ENCODE data around the gene IRS1. TPM values are rescaled to one million over a fixed set of nuclear protein-coding genes. Genes with fewer than 3 reads are reported as not detected.

Gene IRS1
- total RNA-seq, 8 experiments from 2014 or later = 7.1 to 47.0 (median 8.7) TPM

DNA sequence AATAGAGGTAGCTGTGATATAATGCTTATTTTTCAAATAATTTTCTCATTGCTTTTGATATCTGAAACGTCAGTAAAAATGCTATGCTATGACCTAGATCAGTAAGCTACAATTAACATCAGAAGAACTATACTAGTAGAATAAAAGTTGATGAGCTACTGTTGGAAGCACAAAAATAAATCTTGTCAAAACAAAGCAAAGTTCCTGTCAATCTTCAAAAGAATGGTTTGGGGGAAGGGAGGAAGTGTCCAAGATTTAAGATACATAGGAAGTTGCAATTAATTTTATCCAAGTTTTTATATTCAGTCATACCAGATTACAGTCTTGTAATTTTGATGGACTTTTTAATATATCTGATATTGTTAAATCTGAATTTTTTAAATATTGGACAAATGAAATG lies 19.2 kb downstream of the IRS1 start:
- 78 to 100% (median 92%) methylated on average over 1 of the region's 1 CpG; no CpG with 5 or more reads in 1 of the 10 experiments for WGBS, 10 experiments
- in situ Hi-C loops (cut with MboI; ENCODE audit: low pct_unique_long_range_greater_than_20kb in 2 of 9, low sequenced_read_pairs in 9 of 9, unreplicated experiment in 9 of 9) = loop anchor here in 3 of 9 experiments (25.0 kb wide), 4 partner anchors 368 to 893 kb away; no protein-coding TSS in a partner anchor
- ATAC-seq (replicated peaks in 6 of 8) = no peak
- no peak overlapping the region for H3K4me3 ChIP-seq
- H3K4me1 ChIP-seq (replicated peaks in 1 of 2) = peaks cover 12 to 15% of the 10 kb centered on the region in 2 donors
- H3K27ac ChIP-seq = no peak overlapping the region

- no peak overlapping the region for H3K27ac ChIP-seq
- ATAC-seq (replicated peaks in 6 of 8) = no peak
- no peak overlapping the region for H3K4me3 ChIP-seq
- H3K4me1 ChIP-seq (replicated peaks in 1 of 2) = peaks cover 16 to 27% of the 10 kb centered on the region in 2 donors
- in situ Hi-C loops (cut with MboI; ENCODE audit: low pct_unique_long_range_greater_than_20kb in 2 of 9, low sequenced_read_pairs in 9 of 9, unreplicated experiment in 9 of 9) = loop anchor here in 3 of 9 experiments (25.0 kb wide), 4 partner anchors 365 to 890 kb away; no protein-coding TSS in a partner anchor
- WGBS, 10 experiments = 20 to 92% (median 72%) methylated on average over 1 to 4 of the region's 4 CpGs; no CpG with 5 or more reads in 1 of the 10 experiments
Measured at GRCh38 chr2:226777611-226778010, 22.0 kb downstream of the IRS1 start.

GRCh38 chr2:226776104-226776503 lies 23.5 kb downstream of the IRS1 start:
- Histone ChIP-seq H3K4me3 (no peak overlapping the region), H3K4me1 (replicated peaks in 1 of 2) (peaks cover 9 to 17% of the 10 kb centered on the region in 2 donors), H3K27ac (no peak overlapping the region)
- no peak for ATAC-seq (replicated peaks in 6 of 8)
- in situ Hi-C loops (cut with MboI; ENCODE audit: low pct_unique_long_range_greater_than_20kb in 2 of 9, low sequenced_read_pairs in 9 of 9, unreplicated experiment in 9 of 9) = loop anchor here in 3 of 9 experiments (25.0 kb wide), 4 partner anchors 364 to 889 kb away; no protein-coding TSS in a partner anchor
- WGBS, 10 experiments = 85 to 100% (median 98%) methylated on average over 1 to 4 of the region's 4 CpGs; no CpG with 5 or more reads in 1 of the 10 experiments

- in situ Hi-C loops (cut with MboI; ENCODE audit: low pct_unique_long_range_greater_than_20kb in 2 of 9, low sequenced_read_pairs in 9 of 9, unreplicated experiment in 9 of 9) = loop anchor here in 3 of 9 experiments (25.0 kb wide), 4 partner anchors 363 to 888 kb away; no protein-coding TSS in a partner anchor
- no peak for ATAC-seq (replicated peaks in 6 of 8)
- no peak overlapping the region for H3K27ac ChIP-seq
- H3K4me3 ChIP-seq = no peak overlapping the region
- peaks cover 8 to 13% of the 10 kb centered on the region in 2 donors for H3K4me1 ChIP-seq (replicated peaks in 1 of 2)
- WGBS, 10 experiments = 92 to 100% (median 98%) methylated on average over 1 to 3 of the region's 3 CpGs; no CpG with 5 or more reads in 2 of the 10 experiments
Measured at GRCh38 chr2:226775032-226775509, 24.5 kb downstream of the IRS1 start.

- peaks cover 8 to 13% of the 10 kb centered on the region in 2 donors for H3K4me1 ChIP-seq (replicated peaks in 1 of 2)
- peak in 1 of 8 experiments; percentile 24 for ATAC-seq (replicated peaks in 6 of 8)
- no peak overlapping the region for H3K4me3 ChIP-seq
- no peak overlapping the region for H3K27ac ChIP-seq
- 33 to 100% (median 68%) methylated on average over 1 to 2 of the region's 2 CpGs; no CpG with 5 or more reads in 1 of the 10 experiments for WGBS, 10 experiments
- in situ Hi-C loops (cut with MboI; ENCODE audit: low pct_unique_long_range_greater_than_20kb in 2 of 9, low sequenced_read_pairs in 9 of 9, unreplicated experiment in 9 of 9) = no loop called here
Measured at GRCh38 chr2:226773291-226773690, 26.3 kb downstream of the IRS1 start.

DNA sequence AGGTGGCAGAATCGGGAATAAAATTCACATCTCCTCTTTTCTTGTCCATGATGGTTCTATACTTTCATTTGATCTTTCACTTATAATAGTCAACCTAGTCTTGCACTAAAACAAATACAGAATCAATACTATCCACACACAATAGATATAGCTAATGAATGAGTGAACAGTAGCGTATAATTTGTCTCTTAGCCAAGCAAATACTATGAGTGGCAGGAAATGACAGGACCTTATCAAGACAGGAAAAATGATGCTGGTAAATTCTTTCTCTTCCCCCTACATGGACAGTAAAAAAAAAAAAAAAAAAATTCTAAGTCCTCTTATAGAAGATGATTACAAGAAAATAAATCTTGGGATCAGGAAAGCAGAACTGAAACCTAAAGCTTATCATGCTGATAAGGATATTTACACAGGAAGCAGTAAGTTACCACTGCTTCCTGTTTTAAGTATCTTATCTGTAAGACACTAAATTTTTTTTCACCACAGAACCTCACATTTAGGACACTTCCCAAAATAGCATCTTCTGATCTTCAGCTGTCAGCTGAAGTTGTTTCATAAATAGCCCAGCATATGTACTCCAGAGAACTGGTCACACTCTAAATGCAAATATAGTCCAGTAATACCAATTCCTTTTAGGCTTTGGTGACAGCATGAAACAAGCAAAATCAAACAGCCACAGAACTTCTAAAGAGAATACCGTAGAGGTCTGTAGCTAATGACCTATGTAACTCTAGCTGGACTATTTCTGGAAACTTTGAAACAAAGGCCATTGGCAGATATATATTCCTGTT lies 27.0 kb downstream of the IRS1 start:
- no peak overlapping the region for H3K27ac ChIP-seq
- ATAC-seq (replicated peaks in 6 of 8) = peak in 4 of 8 experiments; percentile 39 to 97 (median 70)
- peaks cover 8 to 13% of the 10 kb centered on the region in 2 donors for H3K4me1 ChIP-seq (replicated peaks in 1 of 2)
- H3K4me3 ChIP-seq = no peak overlapping the region
- WGBS, 10 experiments = 36 to 86% (median 63%) methylated on average over 2 to 3 of the region's 3 CpGs; no CpG with 5 or more reads in 2 of the 10 experiments
- in situ Hi-C loops (cut with MboI; ENCODE audit: low pct_unique_long_range_greater_than_20kb in 2 of 9, low sequenced_read_pairs in 9 of 9, unreplicated experiment in 9 of 9) = no loop called here

DNA sequence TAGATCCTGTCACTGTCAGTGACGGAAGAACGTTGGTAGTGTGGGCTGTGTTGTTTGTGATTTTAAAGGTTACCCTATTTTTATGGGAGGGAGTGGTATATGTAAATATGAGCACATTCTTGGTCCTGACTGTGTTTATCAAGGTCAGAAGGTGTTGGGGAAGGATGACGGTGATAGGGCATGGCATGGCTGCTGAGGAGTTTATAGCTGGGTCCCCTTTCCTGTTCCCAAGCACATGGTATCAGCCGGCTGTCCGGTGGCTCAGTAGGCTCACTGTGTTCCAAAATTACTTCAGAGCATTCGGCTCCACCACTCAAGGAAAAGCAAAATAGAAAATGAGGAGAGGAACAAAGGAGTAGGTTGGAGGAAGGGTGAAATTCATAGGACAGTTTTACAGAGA lies 28.6 kb downstream of the IRS1 start:
- 75 to 100% (median 90%) methylated on average over 2 to 6 of the region's 6 CpGs; no CpG with 5 or more reads in 3 of the 10 experiments for WGBS, 10 experiments
- H3K4me3 ChIP-seq = no peak overlapping the region
- in situ Hi-C loops (cut with MboI; ENCODE audit: low pct_unique_long_range_greater_than_20kb in 2 of 9, low sequenced_read_pairs in 9 of 9, unreplicated experiment in 9 of 9) = no loop called here
- no peak overlapping the region for H3K27ac ChIP-seq
- H3K4me1 ChIP-seq (replicated peaks in 1 of 2) = peaks cover 8 to 13% of the 10 kb centered on the region in 2 donors
- no peak for ATAC-seq (replicated peaks in 6 of 8)

GRCh38 chr2:226767056-226767813 lies 32.4 kb downstream of the IRS1 start:
- in situ Hi-C loops (cut with MboI; ENCODE audit: low pct_unique_long_range_greater_than_20kb in 2 of 9, low sequenced_read_pairs in 9 of 9, unreplicated experiment in 9 of 9) = no loop called here
- H3K27ac ChIP-seq = no peak overlapping the region
- no peak for ATAC-seq (replicated peaks in 6 of 8)
- 80 to 100% (median 100%) methylated on average over 1 to 5 of the region's 5 CpGs for WGBS, 10 experiments
- peaks cover 0 to under 1% of the 10 kb centered on the region in 2 donors for H3K4me1 ChIP-seq (replicated peaks in 1 of 2)
- H3K4me3 ChIP-seq = no peak overlapping the region

GRCh38 chr2:226766352-226767055 lies 33.1 kb downstream of the IRS1 start:
- ATAC-seq (replicated peaks in 6 of 8) = no peak
- 36 to 100% (median 100%) methylated on average over 1 to 5 of the region's 5 CpGs for WGBS, 10 experiments
- H3K27ac ChIP-seq = no peak overlapping the region
- H3K4me1 ChIP-seq (replicated peaks in 1 of 2) = no peaks in the 10 kb centered on the region
- in situ Hi-C loops (cut with MboI; ENCODE audit: low pct_unique_long_range_greater_than_20kb in 2 of 9, low sequenced_read_pairs in 9 of 9, unreplicated experiment in 9 of 9) = no loop called here
- H3K4me3 ChIP-seq = no peak overlapping the region

DNA sequence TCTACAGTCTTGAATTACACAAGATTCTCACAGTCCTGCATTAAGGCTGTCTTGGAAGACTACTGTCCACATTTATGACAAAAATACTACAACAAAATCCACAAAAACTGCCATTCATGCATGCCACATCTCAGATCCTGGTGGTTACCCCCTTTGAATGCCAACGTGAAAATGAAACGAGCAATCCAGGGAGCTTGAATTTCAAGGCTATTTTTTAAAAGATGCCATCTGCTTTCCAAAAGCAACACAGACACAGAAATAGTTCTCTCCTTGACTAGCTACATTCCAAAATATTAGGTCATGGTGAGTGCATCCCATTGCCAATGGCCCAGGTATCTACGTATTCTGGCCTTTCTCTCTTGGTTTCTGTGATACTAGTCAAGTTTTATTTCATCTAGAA lies 36.3 kb downstream of the IRS1 start:
- H3K4me1 ChIP-seq (replicated peaks in 1 of 2) = peaks cover 0 to 2% of the 10 kb centered on the region in 2 donors
- no peak for ATAC-seq (replicated peaks in 6 of 8)
- no peak overlapping the region for H3K4me3 ChIP-seq
- H3K27ac ChIP-seq = no peak overlapping the region
- in situ Hi-C loops (cut with MboI; ENCODE audit: low pct_unique_long_range_greater_than_20kb in 2 of 9, low sequenced_read_pairs in 9 of 9, unreplicated experiment in 9 of 9) = no loop called here
- 61 to 100% (median 90%) methylated on average over 2 to 3 of the region's 3 CpGs; no CpG with 5 or more reads in 1 of the 10 experiments for WGBS, 10 experiments

DNA sequence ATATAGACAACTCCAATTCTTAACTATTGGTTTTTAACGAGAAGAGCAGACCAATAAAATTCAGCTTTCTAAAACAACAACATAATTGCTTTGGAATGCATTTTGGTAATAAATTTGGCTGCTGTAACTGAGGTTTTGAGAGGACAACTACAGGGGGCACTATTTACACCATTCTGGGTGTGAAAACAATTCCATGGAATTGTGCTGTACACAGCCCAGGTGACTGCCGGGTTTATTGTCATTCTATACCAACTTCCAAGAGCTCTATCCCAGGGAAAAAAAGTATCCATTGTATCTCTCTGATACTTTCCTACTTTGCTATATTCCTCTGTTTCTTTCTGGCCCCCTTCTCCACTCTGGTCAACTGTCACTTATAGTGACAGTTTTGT lies 38.4 kb downstream of the IRS1 start:
- Histone ChIP-seq H3K27ac (no peak overlapping the region), H3K4me1 (replicated peaks in 1 of 2) (peaks cover under 1 to 6% of the 10 kb centered on the region in 2 donors), H3K4me3 (no peak overlapping the region)
- ATAC-seq (replicated peaks in 6 of 8) = no peak
- in situ Hi-C loops (cut with MboI; ENCODE audit: low pct_unique_long_range_greater_than_20kb in 2 of 9, low sequenced_read_pairs in 9 of 9, unreplicated experiment in 9 of 9) = no loop called here
- WGBS, 10 experiments = 0 to 100% (median 86%) methylated on average over 1 to 2 of the region's 2 CpGs

DNA sequence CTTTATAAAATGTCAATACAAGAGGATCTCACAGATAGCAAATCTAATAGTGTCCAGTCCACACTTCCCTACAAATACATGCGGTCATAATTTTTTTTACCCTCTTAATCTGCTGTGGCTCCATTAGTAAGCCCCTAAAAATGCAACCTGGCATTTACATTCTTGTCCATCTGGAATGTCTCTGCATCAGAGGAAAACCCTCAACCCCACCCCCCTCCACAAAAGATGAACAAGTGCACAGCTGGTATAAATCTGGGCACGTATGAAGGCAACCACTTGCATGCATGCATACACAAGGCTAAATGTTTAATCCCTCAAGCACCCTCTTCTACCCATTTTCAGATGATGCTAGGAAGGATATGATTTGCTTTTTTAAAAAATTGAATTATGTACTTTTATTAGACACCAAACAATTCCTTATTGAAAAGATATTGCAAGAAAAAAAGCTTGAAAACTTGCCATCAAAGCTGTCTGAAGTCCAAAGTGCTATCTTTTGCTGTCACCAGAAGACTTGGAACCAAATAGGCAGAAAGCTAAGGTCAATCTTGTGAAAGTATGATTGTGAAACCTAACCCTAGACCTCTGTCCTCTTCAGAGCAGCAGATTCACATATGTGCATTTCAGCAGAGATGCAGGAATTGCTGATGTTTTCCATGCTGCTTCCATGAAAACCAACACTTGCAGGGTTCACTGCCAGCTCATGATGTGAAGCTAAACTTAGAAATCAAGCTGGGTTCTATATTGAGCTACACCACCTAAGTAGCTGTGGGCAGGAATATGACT lies 39.0 kb downstream of the IRS1 start:
- ATAC-seq (replicated peaks in 6 of 8) = peak in 3 of 8 experiments; percentile 83 to 91 (median 91)
- 0 to 100% (median 89%) methylated on average over 1 to 2 of the region's 2 CpGs for WGBS, 10 experiments
- Histone ChIP-seq H3K4me1 (replicated peaks in 1 of 2) (peaks cover 7 to 9% of the 10 kb centered on the region in 2 donors), H3K4me3 (no peak overlapping the region), H3K27ac (no peak overlapping the region)
- in situ Hi-C loops (cut with MboI; ENCODE audit: low pct_unique_long_range_greater_than_20kb in 2 of 9, low sequenced_read_pairs in 9 of 9, unreplicated experiment in 9 of 9) = no loop called here

All from motor neuron (in vitro differentiated cells).